T-helper 17 cell (primary cell): Measurements from ENCODE around the gene NF2. TPM values are rescaled to one million over a fixed set of nuclear protein-coding genes. Genes with fewer than 3 reads are reported as not detected.

Source experiments
- ATAC-seq: fragments of 150-1000 bp; cut with Tn5 transposase; 2 replicates; pipeline ENCODE4 v1.10.0; 2021; ENCODE audit warnings: mild to moderate bottlenecking, moderate library complexity
- DNase-seq, 3 donors: peaks; one replicate each; pipeline versions ENCODE4 v3.0.0 to v3.0.0-alpha.2; 2020 to 2021
- H3K9me3 ChIP-seq: one replicate; pipeline ENCODE4 v1.7.0; 2013; ENCODE audit warnings: low read length, mild to moderate bottlenecking; ENCODE audit not compliant: control insufficient read depth, poor library complexity, severe bottlenecking
- H3K27ac Mint-ChIP-seq: one replicate; pipeline ENCODE4 v1.8.0; 2022; ENCODE audit warnings: mild to moderate bottlenecking, moderate library complexity, mixed read lengths
- H3K27me3 Mint-ChIP-seq: one replicate; pipeline ENCODE4 v1.8.0; 2022; ENCODE audit warnings: mixed read lengths
- H3K36me3 Mint-ChIP-seq: one replicate; pipeline ENCODE4 v1.8.0; 2022; ENCODE audit warnings: low read depth, mixed read lengths
- H3K4me1 Mint-ChIP-seq: one replicate; pipeline ENCODE4 v1.8.0; 2022; ENCODE audit warnings: mild to moderate bottlenecking, mixed read lengths
- H3K4me3 Mint-ChIP-seq: one replicate; pipeline ENCODE4 v1.8.0; 2022; ENCODE audit warnings: mild to moderate bottlenecking, moderate library complexity, mixed read lengths
- total RNA-seq, 4 donors: library from RNA in 2 of 4; stranded (reverse) in 2 of 4; gene quantifications; one replicate each; pipeline ENCODE4 v1.2.3 and lab custom pipeline; 2022 to 2026

NF2 gene
- total RNA-seq, 2 donors from 2014 or later: 23.8 to 29.3 TPM

DNA sequence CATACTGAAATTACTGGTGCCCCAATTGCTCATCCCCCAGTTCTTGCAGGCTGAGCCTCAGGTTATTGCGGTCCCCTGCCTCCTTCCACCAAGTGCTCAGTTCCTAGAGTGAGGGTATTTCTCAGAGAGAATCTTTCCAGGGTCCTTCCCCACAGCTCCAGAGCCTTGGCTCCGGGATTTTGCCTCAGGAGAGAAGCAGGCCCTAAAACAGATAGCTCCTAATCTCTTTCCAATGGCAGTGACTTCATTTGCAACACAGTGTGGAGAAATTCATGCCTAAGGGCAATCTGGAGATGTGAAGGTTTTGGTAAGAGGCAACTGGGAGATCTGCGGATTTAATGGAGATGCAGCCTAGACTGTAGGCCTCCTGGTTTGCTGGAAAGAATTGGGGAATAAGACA lies 2.9 kb downstream of the NF2 start:
- Mint-ChIP-seq H3K36me3 (no peaks in the 10 kb centered on the region), H3K27ac (peak overlapping the region; percentile 9), H3K4me1 (peaks cover 14% of the 10 kb centered on the region), H3K4me3 (peak overlapping the region; percentile 69), H3K27me3 (no peaks in the 10 kb centered on the region)
- H3K9me3 ChIP-seq: no peaks in the 10 kb centered on the region
- DNase-seq (no peak), ATAC-seq (no peak)

DNA sequence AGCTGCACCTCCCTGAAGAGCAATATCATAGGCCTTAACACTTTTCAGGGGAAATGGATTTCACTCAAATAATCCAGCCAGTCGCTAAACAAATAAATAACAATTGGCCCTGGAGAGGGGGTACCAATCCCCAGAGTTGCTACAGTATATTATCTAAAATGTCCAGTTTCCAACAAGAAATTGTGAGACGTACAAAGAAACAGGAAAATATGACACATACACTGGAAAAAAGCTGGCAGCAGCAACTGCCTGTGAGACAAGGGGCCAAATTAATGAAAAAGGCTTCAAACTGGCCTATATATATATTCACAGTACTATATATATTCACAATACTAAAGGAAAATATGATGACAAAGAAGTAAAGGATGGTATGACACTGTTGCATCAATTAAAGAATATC lies 4.0 kb downstream of the NF2 start:
- Mint-ChIP-seq H3K4me3 (no peak overlapping the region), H3K27ac (no peak overlapping the region), H3K4me1 (peaks cover 14% of the 10 kb centered on the region)

DNA sequence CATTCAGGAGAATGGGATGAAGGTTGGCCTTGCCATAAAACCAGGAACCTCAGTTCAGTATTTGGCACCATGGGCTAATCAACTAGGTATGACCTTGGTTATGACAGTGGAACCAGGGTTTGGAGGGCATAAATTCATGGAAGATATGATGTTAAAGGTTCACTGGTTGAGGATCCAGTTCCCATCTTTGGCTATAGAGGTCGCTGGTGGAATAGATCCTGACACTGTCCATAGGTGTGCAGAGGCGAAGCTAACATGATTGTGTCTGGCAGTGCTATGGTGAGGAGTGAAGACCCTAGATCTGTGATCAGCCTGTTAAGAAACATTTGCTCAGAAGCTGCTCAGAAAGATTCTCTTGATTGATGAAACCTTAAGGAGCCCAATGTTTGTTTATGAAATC lies 5.7 kb downstream of the NF2 start:
- Mint-ChIP-seq H3K27me3 (no peaks in the 10 kb centered on the region), H3K36me3 (no peaks in the 10 kb centered on the region), H3K4me3 (no peak overlapping the region), H3K27ac (no peak overlapping the region), H3K4me1 (peaks cover 9% of the 10 kb centered on the region)
- ATAC-seq: peak; percentile 28
- DNase-seq: no peak
- H3K9me3 ChIP-seq: no peaks in the 10 kb centered on the region

More for the DNA sequence above, 4.0 kb downstream of the NF2 start:
- no peak for ATAC-seq
- H3K36me3 Mint-ChIP-seq: no peaks in the 10 kb centered on the region
- no peak for DNase-seq
- no peaks in the 10 kb centered on the region for H3K27me3 Mint-ChIP-seq
- no peaks in the 10 kb centered on the region for H3K9me3 ChIP-seq

DNA sequence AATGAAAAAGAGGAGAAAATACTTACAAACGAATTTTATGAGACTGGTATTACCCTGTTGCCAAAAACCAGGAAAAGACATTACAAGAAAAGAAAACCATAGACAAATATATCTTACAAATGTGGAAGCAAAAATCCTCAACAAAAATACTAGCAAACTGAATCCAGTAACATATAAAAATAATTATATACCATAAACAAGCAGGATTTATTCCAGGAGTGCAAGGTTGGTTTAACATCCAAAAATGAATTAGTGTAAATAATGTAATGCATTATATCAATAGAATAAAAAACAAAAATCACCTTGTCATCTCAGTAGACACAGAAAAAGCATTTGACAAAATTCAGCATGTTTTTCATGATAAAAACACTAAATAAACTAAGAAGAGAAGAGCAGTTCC lies 7.3 kb downstream of the NF2 start:
- peaks cover 4% of the 10 kb centered on the region for H3K4me1 Mint-ChIP-seq
- H3K36me3 Mint-ChIP-seq: no peaks in the 10 kb centered on the region
- ATAC-seq: no peak
- no peaks in the 10 kb centered on the region for H3K9me3 ChIP-seq
- H3K4me3 Mint-ChIP-seq: no peak overlapping the region
- DNase-seq: no peak
- no peaks in the 10 kb centered on the region for H3K27me3 Mint-ChIP-seq
- no peak overlapping the region for H3K27ac Mint-ChIP-seq

DNA sequence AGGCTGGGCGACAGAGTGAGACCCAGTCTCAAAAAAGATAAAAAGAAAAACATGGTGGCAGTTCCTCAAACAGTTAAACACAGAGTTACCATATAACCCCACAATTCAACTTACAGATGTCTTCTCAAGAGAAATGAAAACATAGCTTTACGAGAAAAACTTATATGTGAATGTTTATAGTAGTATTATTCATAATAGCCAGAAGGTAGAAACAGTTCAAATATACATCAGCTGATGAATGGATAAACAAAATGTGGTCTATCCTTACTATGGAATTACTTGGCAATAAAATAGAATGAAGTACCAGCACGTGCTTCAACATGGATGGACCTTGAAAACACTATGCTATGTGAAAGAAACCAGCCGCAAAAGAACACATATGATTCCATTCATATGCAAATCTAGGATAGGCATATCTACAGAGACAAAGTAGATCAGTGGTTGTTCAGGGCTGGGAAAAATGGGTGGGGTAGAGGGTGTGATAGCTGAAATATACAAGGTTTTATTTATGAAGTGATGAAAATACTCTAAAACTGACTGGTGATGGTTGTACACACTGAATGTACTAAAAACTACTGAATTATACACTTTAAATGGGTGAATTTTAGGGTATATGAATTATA lies 12.4 kb downstream of the NF2 start:
- peaks cover 25% of the 10 kb centered on the region for H3K4me1 Mint-ChIP-seq
- no peak for ATAC-seq
- H3K36me3 Mint-ChIP-seq: no peaks in the 10 kb centered on the region
- no peaks in the 10 kb centered on the region for H3K27me3 Mint-ChIP-seq
- no peak overlapping the region for H3K27ac Mint-ChIP-seq
- no peaks in the 10 kb centered on the region for H3K9me3 ChIP-seq
- H3K4me3 Mint-ChIP-seq: no peak overlapping the region
- no peak for DNase-seq

DNA sequence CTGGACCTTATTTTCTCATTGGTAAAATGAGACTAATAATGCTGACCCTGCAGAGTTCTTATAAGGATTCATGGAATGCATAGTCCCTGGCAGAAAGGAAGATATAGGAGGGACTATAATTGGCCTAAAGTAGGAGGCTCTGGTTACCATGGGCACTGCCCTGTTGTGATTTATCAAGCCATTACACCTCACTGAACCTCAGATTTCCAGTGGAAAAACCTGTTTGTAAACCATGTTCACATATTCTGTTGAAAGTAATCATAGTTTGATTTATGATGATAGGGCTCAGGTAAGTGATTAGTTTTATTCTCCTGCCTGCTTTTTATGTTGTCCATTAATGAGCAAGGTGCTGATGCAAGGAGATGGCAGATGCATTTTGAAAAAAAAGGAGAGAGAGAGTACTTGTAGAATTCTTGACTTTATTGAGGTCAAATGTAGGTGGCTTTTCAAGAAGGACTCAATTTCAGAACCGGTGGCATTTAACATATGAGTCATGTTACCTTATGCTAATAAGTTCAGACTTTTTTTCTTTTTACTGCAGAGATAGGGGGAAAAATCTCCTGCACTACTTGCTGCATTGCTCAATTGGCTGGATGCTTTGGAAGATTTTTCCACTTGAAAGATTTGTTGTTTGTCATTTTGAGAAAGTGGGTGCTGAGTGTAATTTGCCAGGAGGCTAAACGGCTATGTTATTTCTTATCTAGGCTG lies 14.6 kb downstream of the NF2 start:
- H3K27me3 Mint-ChIP-seq: no peaks in the 10 kb centered on the region
- H3K4me1 Mint-ChIP-seq: peaks cover 37% of the 10 kb centered on the region
- H3K36me3 Mint-ChIP-seq: no peaks in the 10 kb centered on the region
- H3K27ac Mint-ChIP-seq: peak overlapping the region; percentile 74
- no peaks in the 10 kb centered on the region for H3K9me3 ChIP-seq
- DNase-seq (no peak), ATAC-seq (peak; percentile 28)
- no peak overlapping the region for H3K4me3 Mint-ChIP-seq

DNA sequence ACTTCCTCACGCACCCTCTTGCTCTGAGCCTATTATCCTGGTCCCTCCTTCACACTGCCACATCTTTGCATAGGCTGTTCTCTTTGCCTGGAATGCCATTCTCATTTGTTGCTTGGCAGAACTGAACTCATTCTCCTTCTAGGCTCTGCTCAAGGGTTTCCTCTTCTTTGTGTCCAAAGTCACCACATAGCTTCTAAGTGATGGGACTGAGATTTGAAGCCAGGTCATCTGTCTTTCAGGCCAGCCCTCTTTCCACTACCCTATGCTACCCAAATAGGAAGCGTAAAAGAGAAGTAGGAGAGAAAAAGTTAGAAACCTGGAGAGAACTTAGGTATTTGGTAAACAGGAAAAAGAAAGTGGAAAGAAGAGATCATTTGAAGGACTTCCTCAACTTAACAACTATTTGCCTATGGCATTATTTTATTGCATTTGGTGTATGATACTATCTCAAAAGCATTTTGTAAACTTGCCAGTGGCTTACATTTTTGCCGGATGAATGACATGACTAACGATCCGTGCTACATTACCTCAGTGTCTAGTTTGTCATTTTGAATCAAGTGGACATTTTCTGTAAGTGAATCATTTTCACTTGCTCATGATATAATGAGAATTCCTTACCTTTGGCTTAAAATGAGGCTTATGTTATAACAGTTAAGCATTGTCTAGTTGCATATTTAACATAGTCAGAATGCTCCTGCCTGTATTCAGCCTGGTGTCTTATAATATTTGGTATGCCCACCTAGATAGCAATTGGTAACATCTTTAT lies 18.5 kb downstream of the NF2 start:
- Mint-ChIP-seq H3K36me3 (no peaks in the 10 kb centered on the region), H3K4me3 (no peak overlapping the region), H3K4me1 (peaks cover 64% of the 10 kb centered on the region), H3K27ac (peak overlapping the region; percentile 83), H3K27me3 (no peaks in the 10 kb centered on the region)
- ATAC-seq (no peak), DNase-seq (no peak)
- H3K9me3 ChIP-seq: no peaks in the 10 kb centered on the region

DNA sequence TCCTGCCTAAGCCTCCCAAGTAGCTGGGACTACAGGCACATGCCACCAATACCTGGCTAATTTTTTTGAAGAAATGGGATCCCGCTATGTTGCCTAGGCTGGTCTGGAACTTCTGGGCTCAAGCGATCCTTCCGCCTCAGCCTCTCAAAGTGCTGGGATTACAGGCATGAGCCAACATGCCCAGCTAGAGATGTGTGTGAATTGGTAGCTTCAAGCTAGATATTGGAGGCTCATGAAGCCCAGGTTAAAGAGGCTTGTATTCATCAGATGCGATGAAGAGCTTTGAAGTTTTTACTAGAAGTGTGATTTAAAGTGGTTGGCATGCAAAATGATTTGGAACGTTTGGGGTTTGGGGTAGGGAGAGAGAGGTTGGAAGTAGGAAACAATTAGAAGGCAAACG lies 19.6 kb downstream of the NF2 start:
- H3K4me3 Mint-ChIP-seq: peak overlapping the region; percentile 43
- DNase-seq (no peak), ATAC-seq (no peak)
- peaks cover 55% of the 10 kb centered on the region for H3K4me1 Mint-ChIP-seq
- H3K27me3 Mint-ChIP-seq: no peaks in the 10 kb centered on the region
- H3K9me3 ChIP-seq: no peaks in the 10 kb centered on the region
- peak overlapping the region; percentile 90 for H3K27ac Mint-ChIP-seq
- no peaks in the 10 kb centered on the region for H3K36me3 Mint-ChIP-seq

DNA sequence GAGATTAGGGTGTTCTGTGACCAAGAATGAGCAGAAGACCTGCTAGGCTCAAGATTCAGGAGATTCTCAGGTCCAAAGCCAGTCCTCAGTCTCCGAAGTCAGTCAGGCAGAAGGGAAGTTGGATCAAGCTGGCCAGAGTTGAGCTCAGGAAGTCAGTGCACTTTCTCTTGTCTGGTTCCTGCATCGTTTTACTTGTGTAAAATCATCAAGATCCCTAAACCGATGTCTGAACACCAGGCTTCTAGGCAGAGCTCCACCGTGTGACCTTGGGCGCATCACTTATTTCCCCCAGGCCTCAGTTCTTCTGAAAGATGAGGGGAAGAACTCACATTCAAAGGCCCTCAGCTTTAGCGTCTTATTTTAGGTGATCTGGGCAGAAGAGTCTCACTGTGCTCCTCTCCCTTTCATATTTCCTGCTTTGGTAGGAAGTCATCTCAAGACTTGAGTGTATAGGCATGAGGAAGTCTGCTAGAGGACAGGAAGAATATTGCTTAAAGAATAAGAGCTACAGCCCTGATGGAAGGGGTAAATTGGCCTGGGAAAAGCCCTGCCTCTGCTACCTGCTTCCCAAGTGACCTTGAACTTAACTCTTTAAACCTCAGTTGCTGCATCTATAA lies 20.2 kb downstream of the NF2 start:
- peak overlapping the region; percentile 90 for H3K27ac Mint-ChIP-seq
- no peaks in the 10 kb centered on the region for H3K9me3 ChIP-seq
- H3K27me3 Mint-ChIP-seq: no peaks in the 10 kb centered on the region
- H3K4me3 Mint-ChIP-seq: peak overlapping the region; percentile 75
- ATAC-seq (peak; percentile 74), DNase-seq (no peak)
- H3K36me3 Mint-ChIP-seq: no peaks in the 10 kb centered on the region
- peaks cover 53% of the 10 kb centered on the region for H3K4me1 Mint-ChIP-seq

DNA sequence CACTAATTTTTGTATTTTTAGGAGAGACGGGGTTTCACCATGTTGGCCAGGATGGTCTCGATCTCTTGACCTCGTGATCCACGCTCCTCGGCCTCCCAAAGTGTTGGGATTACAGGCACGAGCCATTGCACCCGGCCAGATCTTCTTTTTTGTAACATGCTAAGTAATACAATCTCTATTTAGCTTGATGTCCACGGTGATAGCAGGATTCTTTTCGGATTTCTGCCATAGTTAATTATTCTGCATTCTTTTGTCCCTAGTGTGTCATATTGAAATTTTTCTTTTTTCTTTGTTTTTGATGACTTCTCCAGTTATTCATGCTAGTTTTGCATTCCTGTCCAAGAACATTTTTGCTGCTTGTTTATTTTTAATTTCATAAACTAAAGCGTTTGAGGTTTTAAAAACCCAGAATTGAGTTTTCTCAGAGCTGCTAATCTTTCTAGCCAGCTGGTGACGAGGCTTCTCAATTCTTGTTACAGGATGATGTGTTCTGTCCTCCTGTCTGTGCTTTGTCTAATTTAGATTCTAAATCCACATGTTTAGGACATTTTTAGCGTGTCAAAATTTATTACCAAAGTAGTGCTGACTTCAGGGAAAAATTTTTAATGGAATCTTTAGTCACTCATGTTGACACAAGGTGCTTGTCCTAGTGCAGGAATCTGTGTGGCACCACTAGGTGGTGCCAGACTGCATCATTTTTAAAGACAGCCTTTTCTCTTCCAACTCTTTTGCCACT lies 21.8 kb downstream of the NF2 start:
- H3K27ac Mint-ChIP-seq: peak overlapping the region; percentile 90
- ATAC-seq (peak; percentile 59), DNase-seq (peak in 1 of 3 donors; percentile 11)
- peaks cover 49% of the 10 kb centered on the region for H3K4me1 Mint-ChIP-seq
- H3K9me3 ChIP-seq: no peaks in the 10 kb centered on the region
- no peaks in the 10 kb centered on the region for H3K27me3 Mint-ChIP-seq
- H3K4me3 Mint-ChIP-seq: peak overlapping the region; percentile 39
- no peaks in the 10 kb centered on the region for H3K36me3 Mint-ChIP-seq

DNA sequence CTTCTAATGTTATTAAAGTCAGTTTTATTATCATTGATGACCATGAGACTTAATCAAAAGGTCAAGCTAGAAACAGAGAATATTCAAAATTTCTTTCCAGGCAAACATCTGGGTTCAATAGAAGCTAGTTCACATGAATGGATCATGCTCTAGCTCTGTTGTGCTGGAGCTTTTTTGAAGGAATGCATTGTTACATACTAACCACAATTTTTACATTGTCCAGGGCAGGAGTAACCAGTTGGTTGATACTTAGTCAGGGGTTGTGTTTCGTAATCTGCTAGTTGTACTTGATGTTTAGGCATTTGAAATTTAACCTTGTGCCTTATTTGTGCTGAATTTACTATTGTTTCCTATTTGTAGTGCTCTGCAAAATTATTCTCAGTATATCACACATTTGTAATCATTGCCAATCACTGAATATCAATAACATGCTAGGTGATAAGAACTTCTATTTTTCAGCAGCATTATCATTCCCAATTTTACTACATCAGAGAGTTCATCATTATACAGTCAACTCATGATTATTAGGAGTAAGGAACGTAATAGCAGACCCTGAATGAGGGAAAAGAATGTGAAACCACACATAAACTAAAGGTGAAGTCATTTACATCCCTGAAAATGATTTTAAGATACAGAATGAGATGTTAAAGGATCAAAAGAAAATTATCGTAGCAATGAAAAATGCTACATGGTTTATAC lies 23.2 kb downstream of the NF2 start:
- no peaks in the 10 kb centered on the region for H3K36me3 Mint-ChIP-seq
- DNase-seq (no peak), ATAC-seq (no peak)
- H3K27me3 Mint-ChIP-seq: no peaks in the 10 kb centered on the region
- H3K4me3 Mint-ChIP-seq: no peak overlapping the region
- H3K27ac Mint-ChIP-seq: peak overlapping the region; percentile 32
- peaks cover 48% of the 10 kb centered on the region for H3K4me1 Mint-ChIP-seq
- no peaks in the 10 kb centered on the region for H3K9me3 ChIP-seq

DNA sequence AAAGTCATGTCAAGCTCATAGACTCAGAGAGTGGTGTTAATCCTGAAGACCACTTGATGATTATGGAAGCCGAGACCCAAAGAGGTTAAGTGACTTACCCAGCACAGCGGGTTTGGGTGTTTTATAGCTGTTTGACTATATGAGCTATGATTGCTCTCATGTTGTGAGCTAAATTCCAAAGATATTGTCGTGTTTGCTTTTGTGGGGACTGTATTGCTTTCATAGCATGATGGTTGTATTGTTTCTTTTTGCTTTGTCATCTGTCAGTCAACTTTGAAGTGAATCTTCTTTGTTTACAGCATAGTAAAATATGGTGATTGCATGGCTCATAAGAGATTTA lies 23.7 kb downstream of the NF2 start:
- Mint-ChIP-seq H3K4me3 (no peak overlapping the region), H3K36me3 (no peaks in the 10 kb centered on the region), H3K27me3 (no peaks in the 10 kb centered on the region), H3K4me1 (peaks cover 46% of the 10 kb centered on the region), H3K27ac (no peak overlapping the region)
- H3K9me3 ChIP-seq: no peaks in the 10 kb centered on the region
- no peak for ATAC-seq
- DNase-seq: no peak
